HFFc6 (cell line): ENCODE data around the gene PSMD14. TPM values are rescaled to one million over a fixed set of nuclear protein-coding genes. Genes with fewer than 3 reads are reported as not detected.
A peak's percentile ranks its signal among the peaks of the same experiment; 100 is the strongest.

Experiments
- DNase-seq: peaks from one replicate; pipeline ENCODE4 v3.0.0-alpha.2; 2018
- H3K27ac Mint-ChIP-seq: 2 replicates; pipeline ENCODE4 v1.8.0; 2020; ENCODE audit warnings: mild to moderate bottlenecking, mixed read lengths
- H3K27me3 Mint-ChIP-seq: 2 replicates; pipeline ENCODE4 v1.8.0; 2021; ENCODE audit warnings: mild to moderate bottlenecking, moderate library complexity, mixed read lengths; ENCODE audit not compliant: insufficient read depth
- H3K36me3 Mint-ChIP-seq: 2 replicates; pipeline ENCODE4 v1.8.0; 2021; ENCODE audit warnings: low read depth, mixed read lengths
- H3K4me1 Mint-ChIP-seq: 2 replicates; pipeline ENCODE4 v1.8.0; 2020; ENCODE audit warnings: low read depth, mixed read lengths
- H3K4me3 Mint-ChIP-seq: 2 replicates; pipeline ENCODE4 v1.8.0; 2020; ENCODE audit warnings: mild to moderate bottlenecking, moderate library complexity, mixed read lengths
- H3K9me3 Mint-ChIP-seq: 2 replicates; pipeline ENCODE4 v1.8.0; 2020; ENCODE audit warnings: mild to moderate bottlenecking, mixed read lengths
- CTCF ChIP-seq: fragments of 200-600 bp; sonication (generic); IDR thresholded peaks from 2 replicates; pipeline ENCODE4 v1.5.0; 2021; ENCODE audit warnings: antibody characterized with exemption, mild to moderate bottlenecking
- total RNA-seq, 6 experiments: library from RNA; stranded (reverse); fragmentation: NEBNext Ultra II Directional; extraction: Animal tissue kit (Norgen Biotek cat#: 25700); gene quantifications; 2 replicates in 1 of 6; 3 replicates in 5 of 6; pipeline ENCODE4 v1.2.3, GENCODE V29; 2021

PSMD14 gene
- total RNA-seq, 6 experiments from 2014 or later: 74.7 to 88.8 (median 78.7) TPM

- no peak for TF ChIP-seq CTCF
- Mint-ChIP-seq H3K27ac (no peak overlapping the region), H3K4me3 (no peak overlapping the region), H3K9me3 (no peaks in the 10 kb centered on the region), H3K27me3 (no peaks in the 10 kb centered on the region; the same call in 1 of the 2 replicates), H3K36me3 (peaks cover 20% of the 10 kb centered on the region), H3K4me1 (peaks cover 18% of the 10 kb centered on the region)
- no peak for DNase-seq
Observed at GRCh38 chr2:161343235-161343634, 35.0 kb downstream of the PSMD14 start.

- no peak overlapping the region for H3K27ac Mint-ChIP-seq
- TF ChIP-seq CTCF: no peak
- peaks cover 22% of the 10 kb centered on the region for H3K4me1 Mint-ChIP-seq
- no peak overlapping the region for H3K4me3 Mint-ChIP-seq
- peaks cover 3% of the 10 kb centered on the region for H3K27me3 Mint-ChIP-seq
- H3K36me3 Mint-ChIP-seq: peaks cover 20% of the 10 kb centered on the region
- no peaks in the 10 kb centered on the region for H3K9me3 Mint-ChIP-seq
- no peak for DNase-seq
Observed at GRCh38 chr2:161344692-161345091, 36.5 kb downstream of the PSMD14 start.

- Mint-ChIP-seq H3K27me3 (peaks cover 3% of the 10 kb centered on the region), H3K4me1 (peaks cover 44% of the 10 kb centered on the region), H3K4me3 (no peak overlapping the region), H3K9me3 (no peaks in the 10 kb centered on the region), H3K36me3 (no peaks in the 10 kb centered on the region; the same call in none of the 2 replicates), H3K27ac (no peak overlapping the region)
- no peak for TF ChIP-seq CTCF
- DNase-seq: no peak
Observed at GRCh38 chr2:161351678-161352077, 43.5 kb downstream of the PSMD14 start.

GRCh38 chr2:161352719-161353118 is 44.5 kb downstream of the PSMD14 start:
- no peak overlapping the region for H3K27ac Mint-ChIP-seq
- H3K4me1 Mint-ChIP-seq: peaks cover 43% of the 10 kb centered on the region
- TF ChIP-seq CTCF: no peak
- no peak overlapping the region for H3K4me3 Mint-ChIP-seq
- no peak for DNase-seq
- no peaks in the 10 kb centered on the region for H3K9me3 Mint-ChIP-seq
- no peaks in the 10 kb centered on the region; the same call in 1 of the 2 replicates for H3K36me3 Mint-ChIP-seq
- peaks cover 3% of the 10 kb centered on the region for H3K27me3 Mint-ChIP-seq

GRCh38 chr2:161353543-161353942 is 45.3 kb downstream of the PSMD14 start:
- no peaks in the 10 kb centered on the region; the same call in 1 of the 2 replicates for H3K36me3 Mint-ChIP-seq
- H3K9me3 Mint-ChIP-seq: no peaks in the 10 kb centered on the region
- H3K27me3 Mint-ChIP-seq: peaks cover 3% of the 10 kb centered on the region
- TF ChIP-seq CTCF: no peak
- H3K4me3 Mint-ChIP-seq: no peak overlapping the region
- peaks cover 50% of the 10 kb centered on the region for H3K4me1 Mint-ChIP-seq
- no peak for DNase-seq
- no peak overlapping the region for H3K27ac Mint-ChIP-seq

- DNase-seq: no peak
- Mint-ChIP-seq H3K9me3 (no peaks in the 10 kb centered on the region), H3K4me1 (peaks cover 49% of the 10 kb centered on the region), H3K27me3 (peaks cover 3% of the 10 kb centered on the region), H3K36me3 (no peaks in the 10 kb centered on the region; the same call in 1 of the 2 replicates), H3K4me3 (no peak overlapping the region), H3K27ac (peak overlapping the region; percentile 3; the same call in 1 of the 2 replicates)
- TF ChIP-seq CTCF: no peak
Observed at GRCh38 chr2:161354106-161354505, 45.9 kb downstream of the PSMD14 start.
